K562 (cell line): Measurements from ENCODE around the gene MGAT1.

Source experiments
- CEBPZ ChIP-seq: fragments of 150-350 bp; IDR thresholded peaks from 2 replicates; pipeline ENCODE4 v1.6.1; 2014; ENCODE audit warnings: low read depth, mild to moderate bottlenecking, low read length, borderline replicate concordance
- CTCF ChIP-seq, 3 experiments: IDR thresholded peaks in 2 of 3; conservative IDR thresholded peaks in 1 of 3; 2 replicates each; pipeline ENCODE4 v1.5.1; 2011 to 2012; ENCODE audit warnings: low read length in 3 of 3, mild to moderate bottlenecking in 3 of 3, control low read depth in 2 of 3, improper control_type of control experiment in 1 of 3, inconsistent platforms in 1 of 3, low read depth in 1 of 3, mixed read lengths in 1 of 3, moderate library complexity in 1 of 3; ENCODE audit not compliant: insufficient read depth in 2 of 3
- EGR1 ChIP-seq: fragments of 450-650 bp; conservative IDR thresholded peaks from 2 replicates; pipeline ENCODE4 v1.6.1; 2017; ENCODE audit warnings: mild to moderate bottlenecking
- FOXA1 ChIP-seq: fragments of 450-650 bp; IDR thresholded peaks from 2 replicates; pipeline ENCODE4 v1.6.1; 2016; ENCODE audit warnings: mild to moderate bottlenecking, borderline replicate concordance
- NFYB ChIP-seq: IDR thresholded peaks from 2 replicates; pipeline ENCODE4 v1.6.1; 2011; ENCODE audit warnings: mild to moderate bottlenecking, moderate library complexity; ENCODE audit not compliant: insufficient read length; ENCODE audit errors: extremely low read depth
- PTBP1 ChIP-seq: fragments of 200-400 bp; formaldehyde crosslinking; IDR thresholded peaks from 2 replicates; pipeline ENCODE4 v1.6.1; 2017; ENCODE audit warnings: low read depth, low read length
- RAD51 ChIP-seq: fragments of 450-650 bp; IDR thresholded peaks from 2 replicates; pipeline ENCODE4 v1.7.1; 2016; ENCODE audit warnings: low read depth, mild to moderate bottlenecking, borderline replicate concordance
- USF2 ChIP-seq: sonication (generic); formaldehyde crosslinking; IDR thresholded peaks from 2 replicates; pipeline ENCODE4 v1.5.0; 2020; ENCODE audit warnings: missing genetic modification reagents

GRCh38 chr5:180786531-180787398 lies 15.8 kb downstream of the MGAT1 start:
- TF ChIP-seq CEBPZ, result no peak
- TF ChIP-seq PTBP1, result no peak
- peak in 2 of 3 experiments; percentile 23 to 33; a peak in 1 of 6 replicates for TF ChIP-seq CTCF (IDR thresholded peaks at IDR 0.05 in 2 of 3, conservative IDR thresholded peaks at IDR 0.05 in 1 of 3; ENCODE audit: insufficient read depth in 2 of 3, low read depth in 1 of 3, low read length in 3 of 3)
- no peak for TF ChIP-seq NFYB
- no peak for TF ChIP-seq EGR1
- TF ChIP-seq USF2, result no peak
- no peak for TF ChIP-seq FOXA1
- no peak for TF ChIP-seq RAD51
